Activated naive CD4-positive, alpha-beta T cell treated with anti-CD3 and anti-CD28 coated beads, Interleukin-2, amount 50 U/mL, for 72 hours (primary cell): ENCODE data around the gene TMEM192. TPM values are rescaled to one million over a fixed set of nuclear protein-coding genes. Genes with fewer than 3 reads are reported as not detected.
"Not testable (repeated sequence)": the region's sequence is repeated elsewhere in the genome, so short reads cannot be mapped to it uniquely, and the experiment has no call there.

Source experiments
- ATAC-seq, 2 donors: fragments of 150-1000 bp; cut with Tn5 transposase; 2 replicates each; pipeline ENCODE4 v1.10.0; 2021; ENCODE audit warnings: mild to moderate bottlenecking in 2 of 2, moderate library complexity in 2 of 2
- DNase-seq, 2 donors: peaks; one replicate each; pipeline ENCODE4 v3.0.0; 2021 to 2022; ENCODE audit warnings: low spot score in 2 of 2
- H3K27ac Mint-ChIP-seq, 2 donors: one replicate each; pipeline ENCODE4 v1.8.0; 2022; ENCODE audit warnings: mild to moderate bottlenecking in 2 of 2, mixed read lengths in 2 of 2
- H3K36me3 Mint-ChIP-seq, 2 donors: one replicate each; pipeline ENCODE4 v1.8.0; 2022; ENCODE audit warnings: mixed read lengths in 2 of 2
- H3K9me3 Mint-ChIP-seq, 2 donors: one replicate each; pipeline ENCODE4 v1.8.0; 2022; ENCODE audit warnings: mixed read lengths in 2 of 2
- total RNA-seq, 2 donors: library from RNA; stranded (reverse); gene quantifications; one replicate each; pipeline ENCODE4 v1.2.3, GENCODE V29; 2022

Gene TMEM192
- 10 to 100 TPM in 1 of 2 donors, 1 to 10 TPM in 1; 8.2 to 11.5 TPM for total RNA-seq

DNA sequence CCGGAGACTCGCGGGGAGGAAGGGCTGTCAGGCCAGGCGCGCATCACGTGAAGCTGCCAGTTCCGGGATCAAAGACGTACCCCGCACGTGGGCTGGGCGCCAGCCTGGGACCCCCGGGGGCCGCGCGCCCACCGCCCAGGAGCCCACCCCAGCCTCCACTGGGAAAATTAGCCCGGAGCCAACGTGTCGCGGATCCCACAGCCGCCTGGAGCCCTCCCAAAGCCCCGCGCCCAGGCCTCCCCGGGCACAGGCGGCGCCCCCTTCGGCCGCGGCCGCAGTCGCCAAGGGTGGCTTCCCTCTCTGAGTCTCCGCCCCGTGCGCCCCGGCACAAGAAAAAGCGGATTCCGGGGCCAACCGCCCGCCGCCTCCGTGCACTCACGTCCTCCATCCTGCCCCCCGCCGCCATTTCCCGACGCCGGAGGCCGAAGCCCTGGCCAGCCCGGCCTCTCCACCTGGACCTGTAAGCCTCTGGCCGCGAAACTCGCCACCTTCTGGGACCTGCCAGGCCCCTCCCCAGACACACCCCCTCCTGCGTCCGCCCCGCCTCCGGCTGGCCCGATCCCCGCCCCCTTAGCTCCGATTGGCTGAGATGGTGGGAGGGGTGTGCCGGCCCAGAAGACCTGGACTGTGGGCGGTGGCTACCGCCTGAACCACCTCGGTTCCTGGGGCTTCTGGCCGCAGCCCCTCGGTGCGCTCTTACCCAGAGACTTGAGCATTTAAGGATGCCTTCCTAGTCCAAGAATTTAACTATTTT lies at the start of gene TMEM192:
Gene TMEM192 (minus strand): TSS at position 493 of the 754 bp plus-strand sequence. CDS start 87 bp downstream, at position 406.
- H3K27ac Mint-ChIP-seq, result peak within 1 kb of the TSS; percentile 86 to 91
- H3K36me3 Mint-ChIP-seq, result peaks cover 0 to 5% of the 10 kb centered on the region in 2 donors
- peak; percentile 91 to 93 for DNase-seq
- no peaks in the 10 kb centered on the region for H3K9me3 Mint-ChIP-seq
- ATAC-seq, result peak; percentile 98

DNA sequence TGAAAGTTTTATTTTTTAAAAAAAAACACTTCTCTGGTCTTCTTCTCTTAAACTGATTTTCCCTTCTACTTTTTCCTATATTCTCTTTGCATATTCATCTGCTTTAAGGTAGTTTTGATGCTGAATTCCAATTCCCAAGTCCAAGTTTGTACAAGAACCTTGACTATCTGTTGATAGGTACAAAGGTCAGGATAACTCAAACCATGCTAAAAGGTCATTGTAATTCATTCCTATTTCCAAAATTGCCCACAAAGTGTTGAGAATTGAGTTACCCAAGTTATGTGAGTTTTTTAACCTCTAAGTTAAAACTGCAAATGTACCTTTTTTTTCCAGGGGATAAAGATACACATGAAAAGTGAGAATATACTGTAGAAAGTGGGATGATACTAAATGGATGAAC lies 46.1 kb upstream of the TMEM192 start:
- DNase-seq (no peak), ATAC-seq (no peak)
- H3K27ac Mint-ChIP-seq, result no peak overlapping the region
- peaks cover 6 to 13% of the 10 kb centered on the region in 2 donors for H3K36me3 Mint-ChIP-seq
- H3K9me3 Mint-ChIP-seq, result peaks cover 4 to 13% of the 10 kb centered on the region in 2 donors

DNA sequence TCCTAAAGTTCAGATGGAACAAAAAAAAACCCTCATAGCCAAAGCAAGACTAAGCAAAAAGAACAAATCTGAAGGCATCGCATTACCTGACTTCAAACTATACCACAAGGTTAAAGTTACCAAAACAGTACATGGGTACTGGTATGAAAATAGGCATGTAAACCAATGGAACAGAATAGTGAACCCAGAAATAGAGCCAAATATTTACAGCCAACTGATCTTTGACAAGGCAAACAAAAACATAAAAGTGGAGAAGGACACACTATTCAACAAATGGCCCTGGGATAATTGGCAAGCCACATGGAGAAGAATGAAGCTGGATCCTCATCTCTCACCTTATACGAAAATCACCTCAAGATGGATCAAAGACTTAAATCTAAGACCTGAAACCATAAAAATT lies 44.2 kb upstream of the TMEM192 start:
- no peak for ATAC-seq
- H3K27ac Mint-ChIP-seq, result no peak overlapping the region
- no peak for DNase-seq
- peaks cover 6 to 13% of the 10 kb centered on the region in 2 donors for H3K36me3 Mint-ChIP-seq
- H3K9me3 Mint-ChIP-seq, result peaks cover 4 to 13% of the 10 kb centered on the region in 2 donors

DNA sequence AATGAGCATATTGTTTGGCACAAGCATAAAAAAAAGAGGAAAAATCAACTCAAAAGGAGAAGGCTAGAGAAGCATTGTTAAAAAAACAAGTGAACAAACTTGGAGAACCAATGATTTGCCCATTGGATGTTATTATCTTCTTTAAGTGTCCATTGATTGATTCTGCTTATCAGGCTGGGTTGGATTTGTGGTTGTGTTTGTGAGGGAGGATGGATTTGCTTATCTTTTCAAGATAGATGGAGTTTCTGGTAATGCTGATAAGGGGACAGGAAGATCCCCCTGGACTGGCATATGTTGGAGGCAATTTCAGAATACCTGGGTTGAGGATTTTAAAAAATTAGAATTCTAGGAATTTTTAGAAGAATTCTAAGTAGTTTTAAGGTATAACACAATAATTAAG lies 41.8 kb upstream of the TMEM192 start:
- Mint-ChIP-seq H3K27ac (no peak overlapping the region), H3K9me3 (peaks cover 4 to 13% of the 10 kb centered on the region in 2 donors), H3K36me3 (peaks cover 6 to 13% of the 10 kb centered on the region in 2 donors)

DNA sequence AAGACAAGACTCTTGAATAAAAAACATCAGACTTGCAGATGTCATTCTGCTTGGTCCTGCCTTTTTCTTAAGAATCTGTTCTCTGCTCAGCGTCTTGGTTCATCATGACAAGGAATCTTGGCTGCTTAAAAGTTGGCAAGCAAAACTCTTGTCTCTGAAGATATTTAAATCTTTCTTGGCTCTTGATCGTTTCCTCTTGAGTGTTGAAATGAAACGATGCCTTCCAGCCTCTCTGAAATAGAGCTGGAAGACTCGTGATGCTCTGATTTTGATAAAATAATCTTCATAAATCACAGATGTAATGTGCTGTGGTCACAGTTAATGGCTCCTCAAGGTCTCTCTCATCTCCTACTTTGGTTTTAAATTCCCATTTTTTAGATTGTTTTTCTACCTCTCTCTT lies 39.9 kb upstream of the TMEM192 start:
- Mint-ChIP-seq H3K27ac (no peak overlapping the region), H3K36me3 (peaks cover 6 to 9% of the 10 kb centered on the region in 2 donors), H3K9me3 (peaks cover 4 to 10% of the 10 kb centered on the region in 2 donors)
- ATAC-seq (no peak), DNase-seq (no peak)

More for the DNA sequence above, 41.8 kb upstream of the TMEM192 start:
- DNase-seq, result no peak
- ATAC-seq, result no peak

DNA sequence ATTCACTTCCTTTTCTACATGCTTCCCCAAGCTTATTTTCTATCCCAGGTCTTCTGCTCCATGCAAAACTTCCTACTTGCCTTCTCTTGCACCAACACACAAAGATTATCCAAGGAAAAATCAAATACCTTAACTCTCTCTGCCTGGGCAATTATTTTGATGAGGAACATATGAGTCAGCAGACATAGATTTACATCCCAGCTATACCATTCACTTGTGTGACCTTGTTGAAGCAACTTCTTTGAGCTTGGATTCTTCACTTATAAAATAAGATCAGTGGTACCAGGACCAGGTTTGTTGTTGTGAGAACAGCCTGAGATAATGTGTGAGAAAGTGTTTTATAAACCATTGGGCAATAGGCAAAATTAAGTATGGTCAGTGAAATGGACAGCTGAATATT lies 39.1 kb upstream of the TMEM192 start:
- ATAC-seq (no peak), DNase-seq (no peak)
- H3K27ac Mint-ChIP-seq, result no peak overlapping the region
- H3K9me3 Mint-ChIP-seq, result peaks cover 0 to 2% of the 10 kb centered on the region in 2 donors
- H3K36me3 Mint-ChIP-seq, result peaks cover under 1 to 1% of the 10 kb centered on the region in 2 donors

DNA sequence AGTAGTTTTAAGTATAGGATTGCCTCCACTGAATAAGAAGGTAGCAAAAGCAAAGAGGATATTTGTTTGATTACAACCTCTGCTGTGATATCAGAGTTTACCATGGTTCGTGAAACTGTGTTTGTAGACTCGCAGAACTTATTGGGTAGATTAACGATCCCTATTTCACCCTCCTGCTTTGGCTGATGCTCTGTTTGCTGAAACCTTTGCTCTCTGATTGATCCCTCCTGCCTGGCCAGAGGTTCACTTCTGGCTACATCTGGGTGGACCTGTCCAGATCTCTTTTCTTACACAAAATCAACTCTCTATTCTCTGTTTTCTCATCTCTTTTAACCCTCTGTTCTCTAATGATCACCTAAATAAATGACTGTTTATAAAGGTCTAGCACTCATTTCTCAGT lies 37.9 kb upstream of the TMEM192 start:
- no peaks in the 10 kb centered on the region for H3K36me3 Mint-ChIP-seq
- DNase-seq, result no peak
- H3K27ac Mint-ChIP-seq, result no peak overlapping the region
- no peaks in the 10 kb centered on the region for H3K9me3 Mint-ChIP-seq
- ATAC-seq, result no peak

DNA sequence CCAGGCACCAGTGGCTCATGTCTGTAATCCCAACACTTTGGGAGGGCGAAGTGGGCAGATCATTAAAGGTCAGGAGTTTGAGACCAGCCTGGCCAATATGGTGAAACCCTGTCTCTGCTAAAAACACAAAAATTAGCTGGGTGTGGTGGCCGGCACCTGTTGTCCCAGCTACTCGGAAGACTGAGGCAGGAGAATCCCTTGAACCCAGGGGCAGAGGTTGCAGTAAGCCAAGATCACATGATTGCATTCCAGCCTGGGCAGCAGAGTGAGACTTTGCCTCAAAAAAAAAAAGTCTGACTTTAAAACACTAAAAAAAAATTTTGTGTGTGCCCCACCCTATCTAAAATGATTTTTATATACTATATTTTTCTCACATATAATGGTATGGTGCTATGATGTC lies 26.2 kb upstream of the TMEM192 start:
- no peak overlapping the region for H3K27ac Mint-ChIP-seq
- no peak for ATAC-seq
- H3K36me3 Mint-ChIP-seq, result peaks cover 4 to 6% of the 10 kb centered on the region in 2 donors
- peaks cover 0 to 5% of the 10 kb centered on the region in 2 donors for H3K9me3 Mint-ChIP-seq
- no peak for DNase-seq

DNA sequence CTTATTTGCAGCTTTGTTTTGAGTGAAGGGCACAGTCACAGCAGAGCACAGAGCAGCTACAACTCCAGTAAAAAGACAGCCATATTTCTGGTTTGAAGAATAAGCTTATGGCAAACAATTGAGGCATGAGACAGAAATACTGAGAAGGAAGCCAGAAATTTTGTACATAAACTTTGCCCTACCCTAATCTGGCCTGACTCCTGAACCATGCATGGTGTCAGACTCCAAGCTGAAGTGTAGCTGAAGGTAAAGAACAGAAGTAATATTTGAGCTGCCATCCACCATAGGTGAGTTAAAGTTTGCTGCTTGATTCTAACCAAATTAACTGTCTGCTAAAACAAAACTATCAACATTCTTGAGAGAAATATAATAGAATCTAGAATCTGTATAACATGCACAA lies 24.5 kb upstream of the TMEM192 start:
- peaks cover 4 to 6% of the 10 kb centered on the region in 2 donors for H3K36me3 Mint-ChIP-seq
- ATAC-seq (no peak), DNase-seq (no peak)
- peaks cover 0 to 5% of the 10 kb centered on the region in 2 donors for H3K9me3 Mint-ChIP-seq
- H3K27ac Mint-ChIP-seq, result no peak overlapping the region

DNA sequence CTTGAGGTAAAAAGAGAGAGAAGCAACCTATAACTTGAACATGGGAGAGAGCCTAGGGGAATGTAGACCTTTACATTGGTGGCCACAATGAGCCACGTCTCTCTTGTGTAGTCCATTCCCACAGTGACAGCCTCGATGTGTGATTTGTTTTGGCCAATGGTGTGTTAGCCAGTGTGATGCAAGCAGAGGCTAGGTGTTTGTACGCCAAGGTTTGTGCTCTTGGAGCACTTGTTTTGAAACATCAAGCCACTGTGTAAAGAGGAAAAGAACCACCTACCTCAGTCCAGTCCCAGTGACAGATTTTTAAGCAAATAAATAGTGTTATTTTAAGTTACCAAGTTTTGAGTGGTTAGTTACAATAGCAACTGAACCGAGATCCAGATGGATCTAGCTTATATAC lies 23.9 kb upstream of the TMEM192 start:
- Mint-ChIP-seq H3K27ac (peak overlapping the region in 1 of 2 donors; percentile 35), H3K9me3 (peaks cover 0 to 5% of the 10 kb centered on the region in 2 donors), H3K36me3 (peaks cover 4 to 6% of the 10 kb centered on the region in 2 donors)
- no peak for ATAC-seq
- no peak for DNase-seq

DNA sequence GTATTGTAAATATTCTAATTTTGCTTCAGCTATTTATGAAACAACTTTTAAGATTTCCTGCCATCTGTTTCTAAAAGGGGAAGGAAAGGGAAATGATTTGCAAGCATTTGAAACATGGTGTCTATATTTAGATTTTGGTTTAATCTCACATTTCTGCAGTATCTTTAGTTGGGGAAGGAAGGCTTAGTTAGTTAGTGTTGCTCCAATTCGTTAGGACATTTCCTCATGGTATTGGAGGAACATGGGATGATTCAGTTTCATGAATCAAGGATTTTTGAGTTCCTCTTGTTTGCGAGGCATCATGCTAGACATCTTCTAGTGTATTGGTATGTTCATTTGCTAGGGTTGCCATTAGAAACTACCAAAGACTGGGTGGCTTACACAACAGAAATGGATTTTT lies 20.5 kb upstream of the TMEM192 start:
- no peak for ATAC-seq
- DNase-seq, result no peak
- peaks cover 4 to 6% of the 10 kb centered on the region in 2 donors for H3K36me3 Mint-ChIP-seq
- H3K27ac Mint-ChIP-seq, result no peak overlapping the region
- H3K9me3 Mint-ChIP-seq, result peaks cover 0 to 5% of the 10 kb centered on the region in 2 donors

DNA sequence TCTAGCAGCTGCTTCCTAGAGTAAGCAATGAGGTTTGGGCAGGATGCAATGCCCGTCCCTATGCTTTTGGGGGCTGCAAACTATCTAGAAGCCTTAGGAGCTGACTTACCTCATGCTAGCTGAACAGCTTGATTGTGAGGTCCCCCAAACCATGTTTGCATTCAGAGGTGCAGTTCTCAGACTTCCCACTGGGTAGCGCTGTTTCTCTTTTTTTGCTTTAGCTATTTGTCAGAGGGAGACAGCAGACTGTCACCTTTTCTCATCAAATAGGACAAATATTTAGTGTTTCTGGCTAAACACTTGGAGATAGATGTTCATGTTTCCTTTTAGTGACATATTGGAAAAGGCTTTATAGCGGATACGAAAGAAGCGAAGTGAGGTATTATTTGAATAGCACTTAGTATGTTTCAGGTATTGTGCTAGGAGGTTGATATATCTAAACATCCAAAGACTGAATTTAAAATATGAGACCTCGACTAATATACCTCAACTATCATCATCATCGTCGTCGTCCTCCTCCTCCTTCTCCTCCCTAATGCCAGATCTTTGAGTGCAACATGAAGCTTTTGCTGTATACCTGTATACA lies 18.7 kb upstream of the TMEM192 start:
- Mint-ChIP-seq H3K9me3 (peaks cover 0 to 5% of the 10 kb centered on the region in 2 donors), H3K27ac (no peak overlapping the region), H3K36me3 (peaks cover 0 to 6% of the 10 kb centered on the region in 2 donors)
- peak; percentile 63 to 91 for DNase-seq
- ATAC-seq, result peak; percentile 77 to 85

DNA sequence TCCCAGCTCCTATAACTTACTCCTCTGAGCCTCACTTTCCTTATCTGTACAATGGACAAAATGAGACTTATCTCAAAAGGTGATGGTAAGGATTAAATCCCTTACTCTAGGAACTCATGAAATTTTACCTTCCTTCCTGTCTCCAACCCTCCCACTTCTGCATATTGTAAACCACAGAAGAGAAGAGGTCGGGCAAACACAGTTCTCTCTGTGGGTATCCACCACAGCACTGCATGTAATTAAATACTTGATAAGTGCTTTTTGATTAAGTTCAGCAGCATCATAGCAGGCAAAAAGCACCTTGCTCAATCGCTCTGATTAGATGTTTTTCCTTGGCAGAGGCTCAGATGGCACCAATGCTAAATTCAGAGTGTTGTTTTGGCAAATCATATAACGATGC lies 17.3 kb upstream of the TMEM192 start:
- H3K9me3 Mint-ChIP-seq, result peaks cover 0 to 4% of the 10 kb centered on the region in 2 donors
- H3K36me3 Mint-ChIP-seq, result peaks cover 0 to 4% of the 10 kb centered on the region in 2 donors
- DNase-seq (no peak), ATAC-seq (no peak)
- H3K27ac Mint-ChIP-seq, result no peak overlapping the region

DNA sequence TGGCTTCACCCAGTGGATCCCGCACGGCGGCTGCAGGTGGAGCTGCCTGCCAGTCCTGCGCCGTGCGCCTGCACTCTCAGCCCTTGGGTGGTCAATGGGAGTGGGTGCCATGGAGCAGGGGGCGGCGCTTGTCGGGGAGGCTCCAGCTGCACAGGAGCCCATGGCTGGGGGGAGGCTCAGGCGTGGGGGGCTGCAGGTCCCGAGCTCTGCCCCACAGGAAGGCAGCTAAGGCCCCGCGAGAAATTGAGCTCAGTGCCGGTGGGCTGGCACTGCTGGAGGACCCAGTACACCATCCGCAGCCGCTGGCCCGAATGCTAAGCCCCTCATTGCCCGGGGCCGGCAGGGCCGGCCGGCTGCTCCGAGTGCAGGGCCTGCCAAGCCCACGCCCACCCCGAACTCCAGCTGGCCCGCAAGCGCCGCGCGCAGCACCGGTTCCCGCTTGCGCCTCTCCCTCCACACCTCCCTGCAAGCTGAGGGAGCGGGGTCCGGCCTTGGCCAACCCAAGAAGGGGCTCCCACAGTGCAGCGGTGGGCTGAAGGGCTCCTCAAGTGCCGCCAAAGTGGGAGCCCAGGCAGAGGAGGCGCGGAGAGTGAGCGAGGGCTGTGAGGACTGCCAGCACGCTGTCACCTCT lies 13.3 kb upstream of the TMEM192 start:
- not testable (repeated sequence) for H3K36me3 Mint-ChIP-seq, DNase-seq, H3K9me3 Mint-ChIP-seq, H3K27ac Mint-ChIP-seq, ATAC-seq

DNA sequence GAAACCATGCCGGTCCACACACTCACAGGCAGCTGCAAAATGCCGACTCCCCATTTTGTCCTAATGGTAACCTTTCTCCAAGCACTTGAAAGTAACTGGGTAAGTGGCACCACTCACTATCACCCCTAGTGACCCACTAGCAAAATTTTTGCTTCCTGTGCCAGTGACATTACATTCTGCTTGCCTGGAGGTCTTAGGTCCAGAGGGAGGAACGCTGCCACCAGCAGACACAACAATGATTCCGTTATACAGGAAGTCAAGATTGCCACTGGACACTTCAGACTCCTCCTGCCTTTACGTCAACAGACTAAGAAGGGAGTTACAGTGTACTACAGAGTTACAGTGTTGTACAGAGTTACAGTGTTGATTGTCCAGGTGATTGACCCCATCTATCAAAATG lies 11.8 kb upstream of the TMEM192 start:
- H3K9me3 Mint-ChIP-seq, result no peaks in the 10 kb centered on the region
- no peak overlapping the region for H3K27ac Mint-ChIP-seq
- ATAC-seq, result no peak

DNA sequence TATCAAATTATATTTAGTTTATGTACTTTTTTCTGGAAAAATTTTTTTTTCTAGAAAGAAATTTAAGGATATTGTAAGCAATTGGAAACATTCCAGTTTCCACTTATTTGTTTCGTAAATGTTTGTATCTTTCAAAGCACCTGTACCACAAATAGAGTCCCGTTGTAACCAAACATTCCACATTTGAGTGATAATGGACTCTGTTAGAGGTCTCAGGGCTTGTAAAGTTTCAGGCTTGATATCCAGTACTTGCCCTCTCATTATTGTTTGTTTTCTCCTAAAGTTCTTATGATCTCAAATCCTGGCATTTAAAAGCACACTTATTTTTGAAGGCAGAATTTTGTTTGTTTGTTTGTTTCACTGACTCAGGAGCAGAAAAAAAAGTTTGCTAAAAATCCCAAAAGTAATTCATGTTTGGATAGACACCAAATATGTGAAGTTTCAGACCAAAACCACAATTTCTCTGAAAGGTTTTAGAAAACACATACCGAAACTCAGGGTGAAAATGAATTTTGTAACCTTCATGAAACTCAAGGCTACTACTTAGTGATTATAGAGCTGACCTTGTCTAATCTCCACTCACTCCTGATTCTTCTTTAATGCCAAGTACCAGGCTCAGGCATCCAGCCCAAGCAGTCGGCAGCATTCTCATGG lies 5.7 kb upstream of the TMEM192 start:
- Mint-ChIP-seq H3K27ac (no peak overlapping the region), H3K9me3 (no peaks in the 10 kb centered on the region), H3K36me3 (no peaks in the 10 kb centered on the region)
- ATAC-seq, result no peak
- no peak for DNase-seq

More for the DNA sequence above, 11.8 kb upstream of the TMEM192 start:
- no peak for DNase-seq
- no peaks in the 10 kb centered on the region for H3K36me3 Mint-ChIP-seq

DNA sequence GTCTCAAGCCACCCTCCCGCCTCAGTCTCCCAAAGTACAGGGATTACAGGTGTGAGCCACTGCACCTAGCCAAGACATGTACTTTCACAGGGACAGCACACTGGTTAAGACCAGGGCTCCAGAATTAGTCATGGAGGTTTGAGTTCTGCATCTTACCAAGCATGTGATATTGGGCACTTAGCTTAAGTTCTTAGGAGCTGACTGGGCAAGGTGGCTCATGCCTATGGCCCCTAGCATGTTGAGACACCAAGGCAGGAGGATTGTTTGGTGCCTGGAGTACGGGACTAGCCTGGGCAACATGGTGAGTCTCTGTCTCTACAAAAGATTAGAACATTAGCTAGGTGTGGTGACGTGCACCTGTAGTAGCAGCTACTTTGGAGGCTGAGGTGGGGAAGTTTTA lies 2.6 kb upstream of the TMEM192 start:
- Mint-ChIP-seq H3K36me3 (peaks cover 0 to 5% of the 10 kb centered on the region in 2 donors), H3K9me3 (no peaks in the 10 kb centered on the region), H3K27ac (no peak overlapping the region)
- DNase-seq (no peak), ATAC-seq (no peak)
